SK-N-SH treated with all-trans-retinoic acid at 6 μM for 48 hours (cell line): Measurements from ENCODE around the gene AP1AR.

Experiments
- ARNTL ChIP-seq: fragments of 450-650 bp; formaldehyde crosslinking; IDR thresholded peaks from 2 replicates; pipeline ENCODE4 v1.5.0; 2020; ENCODE audit warnings: low read depth, mild to moderate bottlenecking, moderate library complexity, borderline replicate concordance
- BACH2 ChIP-seq: fragments of 250-450 bp; sonication (Bioruptor Pico); IDR thresholded peaks from 2 replicates; pipeline ENCODE4 v1.9.0; 2021; ENCODE audit warnings: mild to moderate bottlenecking, borderline replicate concordance
- ESRRG ChIP-seq: fragments of 250-450 bp; sonication (Bioruptor Pico); IDR thresholded peaks from 2 replicates; pipeline ENCODE4 v1.6.1; 2021; ENCODE audit warnings: mild to moderate bottlenecking
- ISL1 ChIP-seq: fragments of 250-450 bp; sonication (Bioruptor Pico); IDR thresholded peaks from 2 replicates; pipeline ENCODE4 v2.1.2; 2022; ENCODE audit warnings: mild to moderate bottlenecking, moderate library complexity
- OSR1 ChIP-seq: fragments of 250-450 bp; sonication (Bioruptor Pico); IDR thresholded peaks from 2 replicates; pipeline ENCODE4 v1.8.0; 2022; ENCODE audit warnings: moderate library complexity, mild to moderate bottlenecking, inconsistent platforms
- RARB ChIP-seq: fragments of 250-450 bp; sonication (Bioruptor Pico); IDR thresholded peaks from 2 replicates; pipeline ENCODE4 v1.8.0; 2021; ENCODE audit warnings: mild to moderate bottlenecking, moderate library complexity
- SNAI2 ChIP-seq: fragments of 250-450 bp; sonication (Bioruptor Pico); IDR thresholded peaks from 2 replicates; pipeline ENCODE4 v1.5.0; 2020; ENCODE audit warnings: mild to moderate bottlenecking, moderate library complexity
- TCF4 ChIP-seq: fragments of 250-450 bp; sonication (Bioruptor Pico); IDR thresholded peaks from 2 replicates; pipeline ENCODE4 v1.8.0; 2021; ENCODE audit warnings: mild to moderate bottlenecking, moderate library complexity, borderline replicate concordance
- ZFP30 ChIP-seq: fragments of 450-650 bp; formaldehyde crosslinking; IDR thresholded peaks from 2 replicates; pipeline ENCODE4 v1.5.0; 2022; ENCODE audit warnings: mild to moderate bottlenecking, moderate library complexity
- TF ChIP-seq, protein P1 (sequence below): fragments of 250-450 bp; sonication (Bioruptor Pico); IDR thresholded peaks from 2 replicates; pipeline ENCODE4 v1.5.1; 2021; ENCODE audit warnings: mild to moderate bottlenecking, moderate library complexity
- TF ChIP-seq, protein P2 (sequence below): fragments of 250-450 bp; sonication (Bioruptor Pico); IDR thresholded peaks from 2 replicates; pipeline ENCODE4 v1.8.0; 2020; ENCODE audit warnings: mild to moderate bottlenecking, moderate library complexity, borderline replicate concordance
- TF ChIP-seq, protein P3 (sequence below): fragments of 250-450 bp; sonication (Bioruptor Pico); IDR thresholded peaks from 2 replicates; pipeline ENCODE4 v1.5.1; 2020; ENCODE audit warnings: low read depth, mild to moderate bottlenecking, moderate library complexity
- TF ChIP-seq, protein P4 (sequence below): fragments of 250-450 bp; sonication (Bioruptor Pico); IDR thresholded peaks from 2 replicates; pipeline ENCODE4 v1.8.0; 2021; ENCODE audit warnings: low read depth, mild to moderate bottlenecking, moderate library complexity, borderline replicate concordance

DNA sequence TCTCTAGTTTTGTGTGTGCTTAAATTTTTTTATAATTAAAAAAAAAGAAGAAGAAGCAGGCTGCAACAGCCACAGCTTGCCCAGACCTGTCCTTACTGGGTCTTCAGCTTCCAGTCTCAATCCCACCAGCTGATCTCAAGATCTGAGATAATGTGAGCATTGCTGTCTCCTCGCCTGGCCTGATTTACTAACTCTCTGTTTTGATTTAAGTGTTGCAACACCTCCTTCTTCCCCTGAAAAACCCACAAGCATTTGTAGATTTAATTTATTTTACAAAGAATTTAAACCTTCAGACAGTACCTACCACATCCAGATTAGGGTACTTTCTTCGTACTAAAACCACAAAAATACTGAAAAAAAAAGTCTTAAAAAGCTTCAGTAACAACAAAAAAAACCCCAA, 48.3 kb upstream of the AP1AR start:
- TF ChIP-seq BACH2 (CRISPR knock-in tag) (no peak), ARNTL (CRISPR knock-in tag) (no peak), RARB (CRISPR knock-in tag) (no peak), ESRRG (no peak), ZFP30 (CRISPR knock-in tag) (no peak), TCF4 (CRISPR knock-in tag) (no peak), SNAI2 (no peak), OSR1 (CRISPR knock-in tag) (no peak), ISL1 (no peak)
- TF ChIP-seq, protein P1, sequence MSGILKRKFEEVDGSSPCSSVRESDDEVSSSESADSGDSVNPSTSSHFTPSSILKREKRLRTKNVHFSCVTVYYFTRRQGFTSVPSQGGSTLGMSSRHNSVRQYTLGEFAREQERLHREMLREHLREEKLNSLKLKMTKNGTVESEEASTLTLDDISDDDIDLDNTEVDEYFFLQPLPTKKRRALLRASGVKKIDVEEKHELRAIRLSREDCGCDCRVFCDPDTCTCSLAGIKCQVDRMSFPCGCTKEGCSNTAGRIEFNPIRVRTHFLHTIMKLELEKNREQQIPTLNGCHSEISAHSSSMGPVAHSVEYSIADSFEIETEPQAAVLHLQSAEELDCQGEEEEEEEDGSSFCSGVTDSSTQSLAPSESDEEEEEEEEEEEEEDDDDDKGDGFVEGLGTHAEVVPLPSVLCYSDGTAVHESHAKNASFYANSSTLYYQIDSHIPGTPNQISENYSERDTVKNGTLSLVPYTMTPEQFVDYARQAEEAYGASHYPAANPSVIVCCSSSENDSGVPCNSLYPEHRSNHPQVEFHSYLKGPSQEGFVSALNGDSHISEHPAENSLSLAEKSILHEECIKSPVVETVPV (CRISPR knock-in tag): no peak
- TF ChIP-seq, protein P2, sequence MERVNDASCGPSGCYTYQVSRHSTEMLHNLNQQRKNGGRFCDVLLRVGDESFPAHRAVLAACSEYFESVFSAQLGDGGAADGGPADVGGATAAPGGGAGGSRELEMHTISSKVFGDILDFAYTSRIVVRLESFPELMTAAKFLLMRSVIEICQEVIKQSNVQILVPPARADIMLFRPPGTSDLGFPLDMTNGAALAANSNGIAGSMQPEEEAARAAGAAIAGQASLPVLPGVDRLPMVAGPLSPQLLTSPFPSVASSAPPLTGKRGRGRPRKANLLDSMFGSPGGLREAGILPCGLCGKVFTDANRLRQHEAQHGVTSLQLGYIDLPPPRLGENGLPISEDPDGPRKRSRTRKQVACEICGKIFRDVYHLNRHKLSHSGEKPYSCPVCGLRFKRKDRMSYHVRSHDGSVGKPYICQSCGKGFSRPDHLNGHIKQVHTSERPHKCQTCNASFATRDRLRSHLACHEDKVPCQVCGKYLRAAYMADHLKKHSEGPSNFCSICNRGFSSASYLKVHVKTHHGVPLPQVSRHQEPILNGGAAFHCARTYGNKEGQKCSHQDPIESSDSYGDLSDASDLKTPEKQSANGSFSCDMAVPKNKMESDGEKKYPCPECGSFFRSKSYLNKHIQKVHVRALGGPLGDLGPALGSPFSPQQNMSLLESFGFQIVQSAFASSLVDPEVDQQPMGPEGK: no peak
- TF ChIP-seq, protein P3, sequence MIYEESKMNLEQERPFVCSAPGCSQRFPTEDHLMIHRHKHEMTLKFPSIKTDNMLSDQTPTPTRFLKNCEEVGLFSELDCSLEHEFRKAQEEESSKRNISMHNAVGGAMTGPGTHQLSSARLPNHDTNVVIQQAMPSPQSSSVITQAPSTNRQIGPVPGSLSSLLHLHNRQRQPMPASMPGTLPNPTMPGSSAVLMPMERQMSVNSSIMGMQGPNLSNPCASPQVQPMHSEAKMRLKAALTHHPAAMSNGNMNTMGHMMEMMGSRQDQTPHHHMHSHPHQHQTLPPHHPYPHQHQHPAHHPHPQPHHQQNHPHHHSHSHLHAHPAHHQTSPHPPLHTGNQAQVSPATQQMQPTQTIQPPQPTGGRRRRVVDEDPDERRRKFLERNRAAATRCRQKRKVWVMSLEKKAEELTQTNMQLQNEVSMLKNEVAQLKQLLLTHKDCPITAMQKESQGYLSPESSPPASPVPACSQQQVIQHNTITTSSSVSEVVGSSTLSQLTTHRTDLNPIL (CRISPR knock-in tag): no peak
- TF ChIP-seq, protein P4, sequence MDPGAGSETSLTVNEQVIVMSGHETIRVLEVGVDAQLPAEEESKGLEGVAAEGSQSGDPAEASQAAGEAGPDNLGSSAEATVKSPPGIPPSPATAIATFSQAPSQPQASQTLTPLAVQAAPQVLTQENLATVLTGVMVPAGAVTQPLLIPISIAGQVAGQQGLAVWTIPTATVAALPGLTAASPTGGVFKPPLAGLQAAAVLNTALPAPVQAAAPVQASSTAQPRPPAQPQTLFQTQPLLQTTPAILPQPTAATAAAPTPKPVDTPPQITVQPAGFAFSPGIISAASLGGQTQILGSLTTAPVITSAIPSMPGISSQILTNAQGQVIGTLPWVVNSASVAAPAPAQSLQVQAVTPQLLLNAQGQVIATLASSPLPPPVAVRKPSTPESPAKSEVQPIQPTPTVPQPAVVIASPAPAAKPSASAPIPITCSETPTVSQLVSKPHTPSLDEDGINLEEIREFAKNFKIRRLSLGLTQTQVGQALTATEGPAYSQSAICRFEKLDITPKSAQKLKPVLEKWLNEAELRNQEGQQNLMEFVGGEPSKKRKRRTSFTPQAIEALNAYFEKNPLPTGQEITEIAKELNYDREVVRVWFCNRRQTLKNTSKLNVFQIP: no peak
